RCC 7860 (cell line): ENCODE data around the gene PIM1.

ENCODE experiments used
- DNase-seq: peaks from one replicate; pipeline ENCODE4 v3.0.0-alpha.2; 2015; ENCODE audit warnings: low spot score
- FAIRE-seq: peaks from 2 replicates; lab custom pipeline; 2012; peaks lifted over from hg19 to GRCh38; lab: Jason Lieb, UNC

The PIM1 gene

DNA sequence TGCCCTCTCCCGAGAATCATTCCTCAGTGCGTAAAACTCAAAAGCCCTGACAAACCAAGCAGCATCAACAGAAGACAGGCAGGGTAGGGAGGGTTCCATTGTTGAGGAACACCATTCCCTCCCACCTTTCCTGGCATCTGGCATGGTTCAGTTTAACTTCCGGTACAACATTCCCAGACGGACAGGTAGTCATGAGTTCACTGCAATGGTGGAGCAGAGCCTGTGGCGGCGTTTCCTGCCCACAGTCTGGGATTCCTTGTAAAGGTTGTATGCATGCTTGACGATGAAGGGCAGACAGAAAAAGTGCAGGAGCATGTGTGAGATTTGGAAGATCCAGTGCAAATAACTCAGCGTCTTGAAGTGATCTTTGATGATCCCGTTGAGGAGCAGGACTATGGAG is 42.3 kb downstream of the PIM1 start:
- no peak for FAIRE-seq

DNA sequence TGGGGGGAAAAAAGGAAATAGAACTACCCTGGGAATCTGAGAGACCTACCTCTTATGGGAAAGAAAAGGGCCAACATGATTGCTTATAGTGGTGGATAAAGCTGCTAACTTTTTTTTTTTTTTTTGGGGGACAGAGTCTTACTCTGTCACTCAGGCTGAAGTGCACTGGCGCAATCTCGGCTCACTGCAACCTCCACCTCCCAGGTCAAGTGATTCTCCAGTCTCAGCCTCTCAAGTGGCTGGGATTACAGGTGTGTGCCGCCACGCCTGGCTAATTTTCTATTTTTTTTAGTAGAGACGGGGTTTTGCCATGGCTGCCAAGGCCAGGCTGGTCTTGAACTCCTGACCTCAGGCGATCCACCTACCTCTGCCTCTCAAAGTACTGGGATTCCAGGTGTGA is 48.1 kb downstream of the PIM1 start:
- FAIRE-seq (no peak), DNase-seq (no peak)

More for the DNA sequence above, 42.3 kb downstream of the PIM1 start:
- DNase-seq, result no peak

DNA sequence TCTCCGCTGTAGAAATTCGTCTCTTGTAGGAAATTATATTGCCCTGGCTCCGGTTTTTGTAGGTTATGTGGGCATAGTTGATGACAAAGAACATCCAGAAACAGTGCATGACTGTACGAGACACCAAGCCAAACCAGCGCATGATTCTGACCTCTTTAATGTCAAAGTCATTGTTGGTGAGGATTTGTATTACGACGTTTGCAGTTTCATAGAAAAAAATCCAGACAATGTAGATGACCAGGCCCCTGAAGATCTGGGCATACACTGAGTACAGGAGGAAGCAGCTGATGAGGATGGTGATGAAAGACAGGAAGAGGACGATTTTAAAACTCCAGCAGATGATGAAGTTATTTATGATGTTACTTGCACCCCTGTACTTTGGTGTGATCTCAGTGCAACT is 48.6 kb downstream of the PIM1 start:
- FAIRE-seq (no peak), DNase-seq (no peak)

GRCh38 chr6:37221585-37222124 is 51.7 kb downstream of the PIM1 start:
- DNase-seq (no peak), FAIRE-seq (no peak)

GRCh38 chr6:37222125-37222967 is 52.4 kb downstream of the PIM1 start:
- FAIRE-seq (peak; percentile 42), DNase-seq (peak; percentile 50)

DNA sequence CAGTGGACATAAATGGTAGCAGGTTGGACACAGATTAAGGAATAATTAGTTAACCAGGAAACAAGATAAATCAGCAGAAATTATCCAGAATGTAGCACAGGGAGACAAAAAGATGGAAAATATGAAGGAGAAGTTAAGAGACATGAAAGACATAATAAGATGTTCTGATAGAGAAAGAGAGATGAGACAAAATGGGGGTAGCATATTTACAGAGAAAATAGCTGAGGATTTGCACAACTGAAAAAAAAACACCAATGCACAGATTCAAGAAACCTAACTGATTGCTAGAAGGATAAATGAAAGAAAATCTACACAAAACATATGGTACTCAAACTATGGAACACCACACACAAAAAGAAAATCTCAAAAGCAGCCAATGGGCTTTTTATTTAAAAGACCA is 53.0 kb downstream of the PIM1 start:
- no peak for FAIRE-seq

More for the DNA sequence above, 53.0 kb downstream of the PIM1 start:
- DNase-seq, result no peak
